ENCODE measurements around the gene HBZ.

GRCh38 chr16:120756-121155, 31.7 kb upstream of the HBZ start:
- TF ChIP-seq CTCF (IDR thresholded peaks at IDR 0.05) (no peak), POLR2A (IDR thresholded peaks at IDR 0.05) (no peak)
